Kidney (tissue), 14 donors: ENCODE results near the gene PTPRQ. TPM values are rescaled to one million over a fixed set of nuclear protein-coding genes. Genes with fewer than 3 reads are reported as not detected.

ENCODE experiments used
- DNase-seq, 5 donors: peaks; one replicate each; pipeline ENCODE4 v3.0.0-alpha.2; 2013 to 2020
- FAIRE-seq: peaks from 2 replicates; lab custom pipeline; 2012; peaks lifted over from hg19 to GRCh38; lab: Jason Lieb, UNC
- H3K27ac ChIP-seq, 2 donors: one replicate each; pipeline ENCODE4 v1.7.0; 2013; ENCODE audit warnings: low read depth in 2 of 2, low read length in 2 of 2, inconsistent platforms in 1 of 2
- H3K27me3 ChIP-seq: one replicate; pipeline ENCODE4 v1.7.1; 2013; ENCODE audit warnings: low read length, inconsistent platforms; ENCODE audit not compliant: control insufficient read depth, insufficient read depth
- H3K36me3 ChIP-seq, 3 donors: one replicate each; pipeline versions ENCODE4 v1.7.0 to v1.7.1; 2013; ENCODE audit warnings: low read length in 3 of 3, control low read depth in 1 of 3, inconsistent platforms in 1 of 3; ENCODE audit not compliant: insufficient read depth in 3 of 3, control insufficient read depth in 2 of 3
- H3K4me1 ChIP-seq, 3 donors: one replicate each; pipeline versions ENCODE4 v1.7.0 to v1.7.1; 2013; ENCODE audit warnings: low read length in 3 of 3, inconsistent platforms in 1 of 3, low read depth in 1 of 3; ENCODE audit not compliant: control insufficient read depth in 2 of 3, insufficient read depth in 2 of 3
- H3K4me3 ChIP-seq, 3 donors: one replicate each; pipeline versions ENCODE4 v1.7.0 to v1.8.1; 2013; ENCODE audit warnings: low read length in 3 of 3, control low read depth in 1 of 3, inconsistent platforms in 1 of 3
- H3K9ac ChIP-seq, 3 donors: one replicate each; pipeline versions ENCODE4 v1.7.0 to v1.7.1; 2013; ENCODE audit warnings: low read length in 3 of 3, control low read depth in 1 of 3, inconsistent platforms in 1 of 3
- H3K9me3 ChIP-seq, 3 donors: one replicate each; pipeline versions ENCODE4 v1.7.0 to v1.7.1; 2013; ENCODE audit warnings: low read length in 3 of 3, control low read depth in 1 of 3, inconsistent platforms in 1 of 3; ENCODE audit not compliant: control insufficient read depth in 2 of 3, insufficient read depth in 1 of 3
- intact Hi-C: fragments of 100-400 bp; cut with DNase I; formaldehyde crosslinking; loops from one replicate; pipeline ENCODE4 v1.11.1; 2022
- polyA plus RNA-seq: library from polyadenylated mRNA; stranded (reverse); fragments of 350-450 nt; fragmentation: Illumina TruSeq; extraction: RNeasy Lipid Tissue Mini Kit (QIAGEN cat#74804); gene quantifications from one replicate; pipeline ENCODE4 v1.2.3, GENCODE V29; 2014; ENCODE audit warnings: low read depth, low replicate concordance; ENCODE audit not compliant: insufficient read depth
- total RNA-seq: library from RNA; stranded (reverse); fragmentation: NEBNext Ultra II Directional; extraction: Animal tissue kit (Norgen Biotek cat#: 25700); gene quantifications from one replicate; pipeline ENCODE4 v1.2.1, GENCODE V29; 2021
- TF ChIP-seq, protein P1 (sequence below): IDR thresholded peaks from 3 replicates; pipeline ENCODE4 v1.5.1; 2012; ENCODE audit warnings: mild to moderate bottlenecking, moderate library complexity, borderline replicate concordance; ENCODE audit not compliant: insufficient read depth; ENCODE audit errors: extremely low read depth
- donor health status: control.
- donor health status: control.
- donor health status: control.
- donor health status: control.
- donor health status: control.
- donor health status: DM: yes; HTN: yes; CAD: no.
- donor health status: Normal renal cell carcinoma (clear cell type).

Gene PTPRQ
- total and polyA plus RNA-seq, 2 donors from 2014 or later, result 0.25 to 3.1 TPM

DNA sequence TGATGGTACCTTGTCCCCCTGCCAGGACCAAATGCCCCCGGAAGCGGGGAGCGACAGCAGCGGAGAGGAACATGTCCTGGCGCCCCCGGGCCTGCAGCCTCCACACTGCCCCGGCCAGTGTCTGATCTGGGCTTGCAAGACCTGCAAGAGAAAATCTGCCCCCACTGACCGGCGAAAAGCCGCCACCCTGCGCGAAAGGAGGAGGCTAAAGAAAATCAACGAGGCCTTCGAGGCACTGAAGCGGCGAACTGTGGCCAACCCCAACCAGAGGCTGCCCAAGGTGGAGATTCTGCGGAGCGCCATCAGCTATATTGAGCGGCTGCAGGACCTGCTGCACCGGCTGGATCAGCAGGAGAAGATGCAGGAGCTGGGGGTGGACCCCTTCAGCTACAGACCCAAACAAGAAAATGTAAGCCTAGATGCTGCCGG lies 263.8 kb downstream of the PTPRQ start:
- FAIRE-seq (no peak), DNase-seq (peak in 2 of 5 donors; percentile 34 to 72)
- Histone ChIP-seq H3K9ac (no peak overlapping the region), H3K9me3 (no peaks in the 10 kb centered on the region), H3K4me1 (peaks cover 0 to 5% (median 0%) of the 10 kb centered on the region in 3 donors), H3K27me3 (peaks cover 29% of the 10 kb centered on the region), H3K27ac (no peak overlapping the region), H3K4me3 (no peak overlapping the region), H3K36me3 (no peaks in the 10 kb centered on the region)
- intact Hi-C loops, result no loop called here
- TF ChIP-seq, protein P1, sequence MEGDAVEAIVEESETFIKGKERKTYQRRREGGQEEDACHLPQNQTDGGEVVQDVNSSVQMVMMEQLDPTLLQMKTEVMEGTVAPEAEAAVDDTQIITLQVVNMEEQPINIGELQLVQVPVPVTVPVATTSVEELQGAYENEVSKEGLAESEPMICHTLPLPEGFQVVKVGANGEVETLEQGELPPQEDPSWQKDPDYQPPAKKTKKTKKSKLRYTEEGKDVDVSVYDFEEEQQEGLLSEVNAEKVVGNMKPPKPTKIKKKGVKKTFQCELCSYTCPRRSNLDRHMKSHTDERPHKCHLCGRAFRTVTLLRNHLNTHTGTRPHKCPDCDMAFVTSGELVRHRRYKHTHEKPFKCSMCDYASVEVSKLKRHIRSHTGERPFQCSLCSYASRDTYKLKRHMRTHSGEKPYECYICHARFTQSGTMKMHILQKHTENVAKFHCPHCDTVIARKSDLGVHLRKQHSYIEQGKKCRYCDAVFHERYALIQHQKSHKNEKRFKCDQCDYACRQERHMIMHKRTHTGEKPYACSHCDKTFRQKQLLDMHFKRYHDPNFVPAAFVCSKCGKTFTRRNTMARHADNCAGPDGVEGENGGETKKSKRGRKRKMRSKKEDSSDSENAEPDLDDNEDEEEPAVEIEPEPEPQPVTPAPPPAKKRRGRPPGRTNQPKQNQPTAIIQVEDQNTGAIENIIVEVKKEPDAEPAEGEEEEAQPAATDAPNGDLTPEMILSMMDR, result no peak

GRCh38 chr12:80708259-80708974 lies 264.4 kb downstream of the PTPRQ start:
- peaks cover 0 to 5% (median 0%) of the 10 kb centered on the region in 3 donors for H3K4me1 ChIP-seq
- TF ChIP-seq, protein P1, result no peak
- FAIRE-seq (no peak), DNase-seq (peak in 2 of 5 donors; percentile 32 to 54)
- no peak overlapping the region for H3K27ac ChIP-seq
- peak overlapping the region in 1 of 3 donors; percentile 38 for H3K4me3 ChIP-seq
- no peaks in the 10 kb centered on the region for H3K36me3 ChIP-seq
- no peaks in the 10 kb centered on the region for H3K9me3 ChIP-seq
- peaks cover 29% of the 10 kb centered on the region for H3K27me3 ChIP-seq
- no peak overlapping the region for H3K9ac ChIP-seq
- intact Hi-C loops, result no loop called here

DNA sequence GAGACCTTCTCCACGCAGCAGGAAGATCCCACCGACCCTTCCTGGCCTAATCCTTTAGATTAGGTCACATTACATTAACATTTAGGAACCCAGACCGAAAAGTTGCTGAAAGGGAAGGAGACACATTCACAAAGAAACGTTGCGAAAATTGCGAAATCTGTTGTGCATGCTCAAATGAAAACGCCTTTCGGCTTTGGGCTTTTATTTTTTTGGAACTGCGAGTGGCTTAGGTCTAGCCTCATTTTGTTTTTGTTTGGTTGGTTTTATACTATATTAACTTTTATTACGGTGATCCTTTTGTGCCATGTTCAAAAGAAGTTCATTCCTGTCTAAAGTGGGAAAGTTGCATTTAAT lies 264.9 kb downstream of the PTPRQ start:
- peak overlapping the region in 1 of 3 donors; percentile 38 for H3K4me3 ChIP-seq
- H3K27ac ChIP-seq, result no peak overlapping the region
- TF ChIP-seq, protein P1, result no peak
- peaks cover 0 to 5% (median 0%) of the 10 kb centered on the region in 3 donors for H3K4me1 ChIP-seq
- no peaks in the 10 kb centered on the region for H3K36me3 ChIP-seq
- intact Hi-C loops, result no loop called here
- DNase-seq (no peak), FAIRE-seq (no peak)
- no peaks in the 10 kb centered on the region for H3K9me3 ChIP-seq
- peaks cover 34% of the 10 kb centered on the region for H3K27me3 ChIP-seq
- no peak overlapping the region for H3K9ac ChIP-seq
